GM12872 (cell line): ENCODE data around the gene ALG9.

ENCODE experiments used
- TF ChIP-seq, protein P1 (sequence below): IDR thresholded peaks from 3 replicates; pipeline ENCODE4 v1.5.1; 2011; ENCODE audit warnings: low read depth, mild to moderate bottlenecking, low read length, moderate library complexity; ENCODE audit not compliant: insufficient read depth

Gene ALG9

DNA sequence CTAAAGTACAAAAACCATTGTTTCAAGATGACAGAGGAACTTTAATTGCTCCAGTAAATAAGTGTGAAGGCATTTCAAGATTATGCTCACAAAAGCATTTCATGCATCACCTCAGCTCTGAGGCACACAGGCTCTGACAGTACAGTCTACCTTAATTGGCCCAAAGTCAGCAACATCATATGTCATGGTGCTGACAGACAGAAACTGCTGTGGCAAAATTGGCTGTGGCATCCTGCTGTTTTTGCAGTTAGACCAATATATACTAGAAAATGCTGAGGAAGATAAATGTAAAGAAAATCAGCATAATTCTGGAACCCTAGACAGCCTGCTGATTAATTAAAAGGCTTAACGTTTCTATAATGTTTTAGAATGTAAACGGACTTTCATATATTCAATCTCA lies 70.2 kb downstream of the ALG9 start:
- TF ChIP-seq, protein P1, sequence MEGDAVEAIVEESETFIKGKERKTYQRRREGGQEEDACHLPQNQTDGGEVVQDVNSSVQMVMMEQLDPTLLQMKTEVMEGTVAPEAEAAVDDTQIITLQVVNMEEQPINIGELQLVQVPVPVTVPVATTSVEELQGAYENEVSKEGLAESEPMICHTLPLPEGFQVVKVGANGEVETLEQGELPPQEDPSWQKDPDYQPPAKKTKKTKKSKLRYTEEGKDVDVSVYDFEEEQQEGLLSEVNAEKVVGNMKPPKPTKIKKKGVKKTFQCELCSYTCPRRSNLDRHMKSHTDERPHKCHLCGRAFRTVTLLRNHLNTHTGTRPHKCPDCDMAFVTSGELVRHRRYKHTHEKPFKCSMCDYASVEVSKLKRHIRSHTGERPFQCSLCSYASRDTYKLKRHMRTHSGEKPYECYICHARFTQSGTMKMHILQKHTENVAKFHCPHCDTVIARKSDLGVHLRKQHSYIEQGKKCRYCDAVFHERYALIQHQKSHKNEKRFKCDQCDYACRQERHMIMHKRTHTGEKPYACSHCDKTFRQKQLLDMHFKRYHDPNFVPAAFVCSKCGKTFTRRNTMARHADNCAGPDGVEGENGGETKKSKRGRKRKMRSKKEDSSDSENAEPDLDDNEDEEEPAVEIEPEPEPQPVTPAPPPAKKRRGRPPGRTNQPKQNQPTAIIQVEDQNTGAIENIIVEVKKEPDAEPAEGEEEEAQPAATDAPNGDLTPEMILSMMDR, result no peak

DNA sequence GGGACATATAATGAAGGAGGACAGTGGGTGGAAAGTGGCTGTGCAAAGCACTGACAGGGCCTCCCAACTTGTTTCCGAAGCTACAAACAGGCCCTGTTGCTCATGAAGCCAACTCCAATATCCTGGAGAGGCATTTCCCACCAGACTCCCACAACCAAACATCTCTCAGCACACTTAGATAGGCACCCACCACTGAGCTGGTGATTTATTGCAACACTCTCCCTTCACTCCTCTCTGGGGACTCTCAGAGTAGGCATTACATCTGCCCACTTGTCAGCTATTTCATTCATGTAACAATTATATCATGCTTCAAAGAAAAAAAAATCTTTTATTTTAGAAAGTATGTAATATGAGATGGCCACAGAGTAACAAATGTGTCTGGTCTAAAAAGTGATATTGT lies 73.1 kb downstream of the ALG9 start:
- TF ChIP-seq, protein P1, result no peak

DNA sequence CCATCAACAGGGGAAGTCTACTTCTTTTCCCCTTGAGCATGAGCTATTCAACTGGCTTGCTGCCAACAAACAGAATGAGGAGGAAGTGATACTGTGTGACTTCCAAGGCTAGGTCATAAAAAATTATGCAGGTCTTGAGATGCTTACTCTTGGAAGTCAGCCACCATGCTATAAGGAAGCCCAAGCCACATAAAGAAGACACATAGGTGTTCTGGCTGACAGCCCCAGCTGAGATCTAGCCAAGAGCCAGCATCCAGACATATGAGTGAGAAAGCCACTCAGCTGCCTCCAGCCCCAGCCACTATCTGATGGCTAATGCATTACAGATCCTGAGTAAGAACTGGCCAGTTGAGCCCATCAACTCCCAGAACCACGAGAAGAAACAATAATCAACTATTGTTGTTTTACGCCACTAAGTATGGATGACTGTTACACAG lies 74.2 kb downstream of the ALG9 start:
- TF ChIP-seq, protein P1, result no peak

DNA sequence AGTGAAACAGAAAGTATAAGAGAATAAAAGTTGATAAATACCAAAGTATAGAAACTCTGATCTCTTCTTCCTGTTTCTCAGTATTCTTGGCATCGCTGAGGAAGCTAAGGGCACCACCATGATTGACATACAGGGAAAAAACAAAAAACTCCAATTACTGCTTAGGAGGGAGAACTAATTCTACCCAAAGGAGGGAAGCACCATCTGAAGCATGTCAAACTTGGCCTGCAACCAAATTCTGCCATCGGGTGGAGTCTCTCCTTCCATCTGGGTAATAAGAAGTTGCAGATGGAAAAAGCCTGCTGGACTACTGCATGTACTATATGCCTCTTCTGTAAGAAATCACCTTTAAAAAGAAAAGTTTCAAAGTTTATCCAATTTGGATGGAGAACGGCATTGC lies 74.7 kb downstream of the ALG9 start:
- TF ChIP-seq, protein P1, result no peak

DNA sequence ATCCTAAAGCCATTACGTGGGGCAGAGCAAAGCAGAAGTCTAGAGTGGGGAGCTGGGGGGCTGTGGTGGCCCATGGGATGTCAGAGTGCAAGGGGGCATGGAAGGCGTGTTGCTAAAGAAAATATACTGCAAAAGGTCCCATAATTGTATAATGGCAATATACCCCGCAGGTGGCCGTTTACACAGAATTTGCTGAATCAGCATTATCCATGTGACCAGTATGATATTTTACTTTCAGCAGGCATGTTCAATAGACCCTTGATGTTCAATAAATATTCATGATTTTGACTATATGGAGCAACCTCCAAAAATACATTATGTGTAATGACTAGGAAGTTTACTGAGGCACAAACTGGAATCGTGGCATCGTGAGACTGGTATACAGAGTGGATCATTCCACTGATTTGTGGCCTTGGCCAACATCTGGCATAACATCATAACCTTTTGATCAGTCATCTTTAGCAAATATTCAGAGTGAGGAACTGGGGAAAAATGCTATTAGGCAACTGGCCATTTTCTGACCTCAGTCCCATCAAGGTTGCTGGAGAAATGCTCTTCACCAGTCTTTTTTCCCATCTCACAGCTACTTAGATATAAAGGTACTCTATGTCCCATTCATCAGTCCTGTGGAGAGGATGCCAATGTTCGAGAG lies 75.9 kb downstream of the ALG9 start:
- TF ChIP-seq, protein P1, result no peak

DNA sequence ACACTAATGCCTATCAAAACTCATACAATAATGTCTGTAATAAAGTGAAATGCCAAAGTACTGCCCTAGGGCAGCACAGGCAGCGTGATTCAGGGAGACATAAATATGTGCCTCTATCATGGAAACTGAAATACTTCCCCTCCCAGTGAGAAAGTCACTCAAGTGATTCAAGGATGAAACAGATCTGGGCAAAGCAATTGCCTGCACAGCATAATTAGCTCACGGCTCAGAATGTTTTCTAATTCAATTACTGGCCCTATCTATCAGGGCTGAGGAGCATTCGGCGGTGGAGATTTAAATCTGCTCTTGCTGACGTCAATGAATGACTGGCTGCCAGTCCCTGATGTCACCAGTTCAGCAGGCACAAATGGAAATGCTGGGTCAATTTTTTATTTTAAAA lies 77.5 kb downstream of the ALG9 start:
- TF ChIP-seq, protein P1, result no peak

DNA sequence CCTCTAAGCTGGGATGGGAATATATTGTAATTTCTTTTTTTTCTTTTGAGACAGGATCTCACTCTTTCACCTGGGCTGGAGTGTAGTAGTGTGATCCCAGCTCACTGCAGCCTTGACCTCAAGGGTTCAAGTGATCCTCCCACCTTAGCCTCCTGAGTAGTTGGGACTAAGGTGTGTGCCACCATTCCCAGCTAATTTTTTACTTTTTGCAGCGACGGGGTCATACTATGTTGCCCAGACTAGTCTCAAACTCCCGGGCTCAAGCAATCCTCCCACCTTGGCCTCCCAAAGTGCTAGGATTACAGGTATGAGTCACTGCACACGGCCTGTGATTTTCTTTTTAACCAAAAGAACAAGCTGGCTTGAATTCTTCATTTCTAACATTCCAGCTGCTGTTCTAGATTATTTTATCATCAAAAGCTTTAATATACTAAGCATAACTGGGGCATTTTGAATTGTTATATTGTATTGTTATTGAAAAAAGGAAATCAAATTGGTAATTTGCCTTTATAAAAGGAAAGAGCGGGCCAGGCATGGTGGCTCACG lies 78.4 kb downstream of the ALG9 start:
- TF ChIP-seq, protein P1, result no peak

DNA sequence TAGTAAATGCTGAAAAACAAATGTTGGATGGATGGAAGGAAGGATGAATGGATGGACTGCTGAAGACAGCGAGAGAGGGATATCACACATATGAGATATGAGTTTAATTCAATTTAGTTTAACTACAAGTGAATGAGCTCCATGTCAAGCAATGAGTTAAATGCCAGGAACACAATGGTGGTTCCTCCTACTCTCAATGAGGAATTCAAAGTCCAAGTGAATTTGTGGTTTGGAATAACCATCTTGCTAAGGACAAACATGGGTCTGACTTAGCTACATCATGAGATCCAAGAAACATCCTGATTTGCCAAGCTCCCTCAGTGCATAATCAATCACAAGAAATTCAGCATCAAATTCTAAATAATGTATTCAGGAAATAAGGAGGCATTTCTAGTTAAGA lies 79.1 kb downstream of the ALG9 start:
- TF ChIP-seq, protein P1, result no peak
